Right lung (tissue), 10 donors: ENCODE results near the gene FBRS. TPM values are rescaled to one million over a fixed set of nuclear protein-coding genes. Genes with fewer than 3 reads are reported as not detected.
"Not testable (repeated sequence)": the region's sequence is repeated elsewhere in the genome, so short reads cannot be mapped to it uniquely, and the experiment has no call there.

Source experiments
- DNase-seq, 2 donors: peaks; one replicate each; pipeline ENCODE4 v3.0.0-alpha.2; 2013
- long read RNA-seq, 8 donors: transcript quantifications; one replicate each; lab custom pipeline, GENCODE V29; 2026
- polyA plus RNA-seq, 5 donors: library from polyadenylated mRNA; unstranded; fragments of 120-200 nt; gene quantifications; one replicate each; pipeline versions ENCODE4 v1.2.1 to v1.2.3, GENCODE V29; 2013; ENCODE audit warnings: inconsistent platforms in 1 of 5, low replicate concordance in 1 of 5; ENCODE audit not compliant: insufficient read length in 5 of 5, insufficient read depth in 1 of 5

FBRS gene
- polyA plus RNA-seq = 10 to 100 TPM; 45.0 to 78.2 (median 65.3) TPM
- long read RNA-seq, donor 1, transcript FBRS-203 (2 exons, 554 nt) = major isoform, 5 of 9 reads
- long read RNA-seq, donor 1, partial matches to known transcripts = 0 of 9 reads
- long read RNA-seq, donor 1, other reads (novel, unspliced or antisense) = 0 of 9 reads
- long read RNA-seq, donor 2, partial matches to known transcripts = 0 of 1 reads
- long read RNA-seq, donor 2, other reads (novel, unspliced or antisense) = 0 of 1 reads
- long read RNA-seq, donor 3, partial matches to known transcripts = 0 of 6 reads
- long read RNA-seq, donor 3, other reads (novel, unspliced or antisense) = 0 of 6 reads
- long read RNA-seq, donor 4, partial matches to known transcripts = 9 of 13 reads
- long read RNA-seq, donor 4, other reads (novel, unspliced or antisense) = 0 of 13 reads
- long read RNA-seq, donor 5, full-length matches to known transcripts = 8 of 8 reads
- long read RNA-seq, donor 5, partial matches to known transcripts = 0 of 8 reads
- long read RNA-seq, donor 5, other reads (novel, unspliced or antisense) = 0 of 8 reads
- long read RNA-seq, donor 6, full-length matches to known transcripts = 10 of 10 reads
- long read RNA-seq, donor 6, partial matches to known transcripts = 0 of 10 reads
- long read RNA-seq, donor 6, other reads (novel, unspliced or antisense) = 0 of 10 reads
- long read RNA-seq, donor 7, full-length matches to known transcripts = 6 of 29 reads
- long read RNA-seq, donor 7, partial matches to known transcripts = 23 of 29 reads
- long read RNA-seq, donor 7, other reads (novel, unspliced or antisense) = 0 of 29 reads
- long read RNA-seq, donor 8, partial matches to known transcripts = 0 of 6 reads
- long read RNA-seq, donor 8, other reads (novel, unspliced or antisense) = 0 of 6 reads

- peak; percentile 100 for DNase-seq
Observed at GRCh38 chr16:30657866-30658730, at the start of gene FBRS. Gene FBRS (plus strand): TSS chr16:30658431. CDS start chr16:30659519, 1,088 bp downstream.

- peak; percentile 45 to 61 for DNase-seq
Observed at GRCh38 chr16:30609002-30609925, 49.0 kb upstream of the FBRS start.

- peak; percentile 98 to 99 for DNase-seq
Observed at GRCh38 chr16:30609926-30610839, 48.0 kb upstream of the FBRS start, which contains the start of gene ZNF689. Gene ZNF689 (minus strand): TSS chr16:30610389. CDS start chr16:30610041, 348 bp downstream.

- no peak for DNase-seq
Observed at GRCh38 chr16:30615358-30616091, 42.7 kb upstream of the FBRS start.

GRCh38 chr16:30619202-30619601 lies 39.0 kb upstream of the FBRS start:
- DNase-seq = no peak

- no peak for DNase-seq
Observed at GRCh38 chr16:30619638-30620037, 38.6 kb upstream of the FBRS start.

GRCh38 chr16:30620169-30620568 lies 38.1 kb upstream of the FBRS start:
- no peak for DNase-seq

GRCh38 chr16:30621765-30622164 lies 36.5 kb upstream of the FBRS start:
- no peak for DNase-seq

GRCh38 chr16:30622455-30623032 lies 35.7 kb upstream of the FBRS start:
- DNase-seq = no peak

GRCh38 chr16:30623536-30624283 lies 34.5 kb upstream of the FBRS start:
- no peak for DNase-seq

- no peak for DNase-seq
Observed at GRCh38 chr16:30626236-30626635, 32.0 kb upstream of the FBRS start.

- peak; percentile 69 to 74 for DNase-seq
Observed at GRCh38 chr16:30628628-30629540, 29.3 kb upstream of the FBRS start.

- DNase-seq = not testable (repeated sequence)
Observed at GRCh38 chr16:30632454-30632853, 25.8 kb upstream of the FBRS start.

- no peak for DNase-seq
Observed at GRCh38 chr16:30633526-30633925, 24.7 kb upstream of the FBRS start.

GRCh38 chr16:30636599-30636998 lies 21.6 kb upstream of the FBRS start:
- no peak for DNase-seq

GRCh38 chr16:30637139-30637538 lies 21.1 kb upstream of the FBRS start:
- DNase-seq = not testable (repeated sequence)
